Hepatocyte (in vitro differentiated cells): ENCODE results near the gene MGLL. TPM values are rescaled to one million over a fixed set of nuclear protein-coding genes. Genes with fewer than 3 reads are reported as not detected.

Experiments used
- DNase-seq: peaks from one replicate; pipeline ENCODE4 v3.0.0-alpha.2; 2016; ENCODE audit warnings: low spot score
- H2AFZ ChIP-seq: fragments of 200-600 bp; sonication (generic); 2 replicates; pipeline ENCODE4 v1.6.0; 2016; ENCODE audit warnings: antibody characterized with exemption, mild to moderate bottlenecking
- H3K27ac ChIP-seq: fragments of 200-600 bp; sonication (generic); 2 replicates; pipeline ENCODE4 v1.5.1; 2016; ENCODE audit warnings: mild to moderate bottlenecking
- H3K27me3 ChIP-seq: fragments of 200-600 bp; sonication (generic); 2 replicates; pipeline ENCODE4 v1.6.1; 2016
- H3K36me3 ChIP-seq: fragments of 200-600 bp; sonication (generic); replicated peaks from 2 replicates; pipeline ENCODE4 v1.5.1; 2016; ENCODE audit warnings: low read depth; ENCODE audit not compliant: insufficient read depth
- H3K4me1 ChIP-seq: fragments of 200-600 bp; sonication (generic); 2 replicates; pipeline ENCODE4 v1.5.1; 2016; ENCODE audit warnings: mild to moderate bottlenecking, moderate library complexity; ENCODE audit not compliant: insufficient read depth
- H3K4me2 ChIP-seq: fragments of 200-600 bp; sonication (generic); 2 replicates; pipeline ENCODE4 v1.6.0; 2016
- H3K4me3 ChIP-seq: fragments of 200-600 bp; sonication (generic); 2 replicates; pipeline ENCODE4 v1.5.1; 2016; ENCODE audit warnings: mild to moderate bottlenecking
- H3K79me2 ChIP-seq: fragments of 200-600 bp; sonication (generic); 2 replicates; pipeline ENCODE4 v1.6.0; 2017; ENCODE audit warnings: mild to moderate bottlenecking
- H3K9me2 ChIP-seq: fragments of 200-600 bp; sonication (generic); replicated peaks from 2 replicates; pipeline ENCODE4 v1.6.0; 2017; ENCODE audit warnings: mild to moderate bottlenecking; ENCODE audit not compliant: insufficient read depth
- H3K9me3 ChIP-seq: fragments of 200-600 bp; sonication (generic); 2 replicates; pipeline ENCODE4 v1.5.1; 2016; ENCODE audit warnings: low read depth, mild to moderate bottlenecking
- H4K20me1 ChIP-seq: fragments of 200-600 bp; sonication (generic); 2 replicates; pipeline ENCODE4 v1.6.0; 2016; ENCODE audit warnings: mild to moderate bottlenecking; ENCODE audit not compliant: insufficient read depth, poor library complexity, severe bottlenecking
- EZH2 ChIP-seq: fragments of 200-600 bp; sonication (generic); IDR thresholded peaks from 2 replicates; pipeline ENCODE4 v1.6.1; 2016; ENCODE audit warnings: antibody characterized with exemption, mild to moderate bottlenecking, borderline replicate concordance
- EZH2phosphoT487 ChIP-seq: fragments of 200-600 bp; sonication (generic); IDR thresholded peaks from one replicate; pipeline ENCODE4 v1.6.1; 2018; ENCODE audit warnings: antibody characterized with exemption, mild to moderate bottlenecking, low read depth, moderate library complexity; ENCODE audit not compliant: unreplicated experiment, severe bottlenecking
- WGBS: methylation state at CpG from one replicate; pipeline ENCODE4 v1.1.6; 2016; ENCODE audit warnings: low lambda C conversion rate; ENCODE audit errors: missing lambda C conversion rate; 5-methylcytosine and 5-hydroxymethylcytosine counted together
- polyA plus RNA-seq: library from polyadenylated mRNA; unstranded; fragments of >200 nt; fragmentation: Nextera tagmentation; extraction: Ambion mirVana; gene quantifications from 2 replicates; pipeline ENCODE4 v1.2.1, GENCODE V29; 2016
- total RNA-seq: library from RNA; depleted of rRNA; stranded (reverse); fragments of >200 nt; gene quantifications from 2 replicates; pipeline ENCODE4 v1.2.3, GENCODE V29; 2014
- TF ChIP-seq, protein P1 (sequence below): fragments of 200-600 bp; sonication (generic); IDR thresholded peaks from 2 replicates; pipeline ENCODE4 v1.5.1; 2016; ENCODE audit warnings: antibody characterized with exemption, mild to moderate bottlenecking; ENCODE audit not compliant: poor library complexity

MGLL gene
- total and polyA plus RNA-seq, 2 experiments from 2014 or later, result 7.3 to 21.4 TPM

DNA sequence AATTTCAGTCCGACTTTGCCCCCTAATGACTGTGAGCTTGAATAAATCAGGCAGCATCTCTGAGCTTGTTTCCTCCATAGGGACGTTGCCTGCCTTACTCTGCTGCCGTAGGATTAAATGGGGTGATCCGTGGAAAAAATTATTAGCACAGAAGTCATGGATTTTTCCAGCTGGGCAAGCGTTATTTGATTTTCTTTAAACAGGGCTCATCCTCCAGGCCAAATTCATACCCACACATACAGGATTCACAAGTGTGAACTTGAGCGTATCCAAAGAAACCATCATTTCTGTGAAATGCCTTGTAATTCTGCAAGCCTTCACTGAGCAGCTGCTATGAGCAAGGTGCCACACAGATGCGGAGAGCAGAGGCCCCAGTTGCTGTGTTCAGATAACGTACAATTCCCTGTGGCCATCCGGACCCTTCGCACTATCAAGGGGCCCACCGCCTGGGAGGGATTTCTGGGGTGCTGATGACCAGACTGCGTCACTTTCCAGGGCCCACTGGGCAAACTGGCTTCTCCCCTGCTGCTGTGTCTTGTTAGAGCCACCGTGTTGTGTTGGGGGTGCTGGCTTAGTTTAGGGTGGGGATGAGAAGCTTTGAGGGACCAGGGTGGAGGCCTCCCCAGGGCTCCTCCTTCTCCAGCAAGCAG, 61.4 kb downstream of the MGLL start:
- no peaks in the 10 kb centered on the region for H3K79me2 ChIP-seq
- H3K4me3 ChIP-seq, result no peak overlapping the region
- no peak overlapping the region for H3K4me2 ChIP-seq
- no peaks in the 10 kb centered on the region for H3K36me3 ChIP-seq
- H3K27me3 ChIP-seq, result no peaks in the 10 kb centered on the region
- H3K9me2 ChIP-seq, result no peaks in the 10 kb centered on the region
- no peak overlapping the region for H3K27ac ChIP-seq
- no peaks in the 10 kb centered on the region for H3K9me3 ChIP-seq
- DNase-seq, result no peak
- H4K20me1 ChIP-seq, result no peaks in the 10 kb centered on the region
- no peak for TF ChIP-seq EZH2phosphoT487
- no peak for TF ChIP-seq EZH2
- TF ChIP-seq, protein P1, sequence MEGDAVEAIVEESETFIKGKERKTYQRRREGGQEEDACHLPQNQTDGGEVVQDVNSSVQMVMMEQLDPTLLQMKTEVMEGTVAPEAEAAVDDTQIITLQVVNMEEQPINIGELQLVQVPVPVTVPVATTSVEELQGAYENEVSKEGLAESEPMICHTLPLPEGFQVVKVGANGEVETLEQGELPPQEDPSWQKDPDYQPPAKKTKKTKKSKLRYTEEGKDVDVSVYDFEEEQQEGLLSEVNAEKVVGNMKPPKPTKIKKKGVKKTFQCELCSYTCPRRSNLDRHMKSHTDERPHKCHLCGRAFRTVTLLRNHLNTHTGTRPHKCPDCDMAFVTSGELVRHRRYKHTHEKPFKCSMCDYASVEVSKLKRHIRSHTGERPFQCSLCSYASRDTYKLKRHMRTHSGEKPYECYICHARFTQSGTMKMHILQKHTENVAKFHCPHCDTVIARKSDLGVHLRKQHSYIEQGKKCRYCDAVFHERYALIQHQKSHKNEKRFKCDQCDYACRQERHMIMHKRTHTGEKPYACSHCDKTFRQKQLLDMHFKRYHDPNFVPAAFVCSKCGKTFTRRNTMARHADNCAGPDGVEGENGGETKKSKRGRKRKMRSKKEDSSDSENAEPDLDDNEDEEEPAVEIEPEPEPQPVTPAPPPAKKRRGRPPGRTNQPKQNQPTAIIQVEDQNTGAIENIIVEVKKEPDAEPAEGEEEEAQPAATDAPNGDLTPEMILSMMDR, result no peak
- 94% methylated on average over 13 of the region's 13 CpGs for WGBS
- H3K4me1 ChIP-seq, result no peaks in the 10 kb centered on the region
- no peak overlapping the region for H2AFZ ChIP-seq

DNA sequence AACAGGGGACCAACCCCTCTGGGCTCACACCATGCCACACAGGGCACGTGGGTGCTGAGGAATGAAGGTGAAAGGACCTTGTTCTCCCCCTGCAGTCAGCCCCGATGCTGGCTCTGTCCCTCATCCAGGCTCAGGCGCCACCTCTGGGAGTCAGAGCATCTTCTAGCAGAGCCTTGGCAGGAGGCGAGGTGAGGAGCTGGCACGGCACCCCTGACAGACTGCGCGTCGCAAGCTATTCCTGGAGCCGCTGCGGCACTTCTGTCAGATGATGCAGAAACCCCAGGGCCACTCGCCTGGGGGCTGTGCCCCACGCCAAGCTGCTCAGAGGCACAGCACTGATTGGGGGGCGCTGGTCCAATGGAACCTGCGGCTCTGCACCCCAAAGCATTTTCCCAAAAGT, 62.0 kb downstream of the MGLL start:
- DNase-seq, result no peak
- 94% methylated on average over 14 of the region's 14 CpGs for WGBS
- no peak overlapping the region for H3K4me2 ChIP-seq
- H3K27ac ChIP-seq, result no peak overlapping the region
- no peaks in the 10 kb centered on the region for H3K27me3 ChIP-seq
- no peaks in the 10 kb centered on the region for H3K79me2 ChIP-seq
- H3K36me3 ChIP-seq, result no peaks in the 10 kb centered on the region
- H3K4me3 ChIP-seq, result no peak overlapping the region
- H4K20me1 ChIP-seq, result no peaks in the 10 kb centered on the region
- H3K4me1 ChIP-seq, result no peaks in the 10 kb centered on the region
- no peak overlapping the region for H2AFZ ChIP-seq
- TF ChIP-seq EZH2phosphoT487 (no peak), EZH2 (no peak)
- TF ChIP-seq, protein P1, result no peak
- no peaks in the 10 kb centered on the region for H3K9me2 ChIP-seq
- no peaks in the 10 kb centered on the region for H3K9me3 ChIP-seq

DNA sequence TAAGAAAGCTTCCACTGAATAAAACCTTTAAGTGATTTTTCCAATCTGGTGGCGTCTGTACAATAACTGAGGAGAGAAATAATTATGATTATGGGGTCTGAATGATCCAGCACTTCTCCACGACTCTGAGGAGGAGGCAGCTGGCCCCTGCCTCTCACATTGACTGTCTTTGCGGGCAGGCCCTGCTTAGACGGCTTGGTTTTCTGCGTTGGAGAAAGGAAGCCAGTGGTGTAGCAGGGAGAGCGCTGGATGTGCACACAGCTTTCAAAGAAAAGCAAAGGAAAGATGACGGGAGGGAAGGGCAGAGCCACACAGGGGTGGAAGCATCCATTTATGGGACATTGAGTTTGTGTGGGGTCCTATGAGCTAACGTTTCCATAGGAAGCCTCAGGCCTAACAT, 62.5 kb downstream of the MGLL start:
- no peak for DNase-seq
- Histone ChIP-seq H2AFZ (no peak overlapping the region), H3K9me3 (no peaks in the 10 kb centered on the region), H3K4me2 (no peak overlapping the region), H4K20me1 (no peaks in the 10 kb centered on the region), H3K4me1 (no peaks in the 10 kb centered on the region), H3K4me3 (no peak overlapping the region), H3K27me3 (no peaks in the 10 kb centered on the region), H3K9me2 (no peaks in the 10 kb centered on the region), H3K79me2 (no peaks in the 10 kb centered on the region), H3K36me3 (no peaks in the 10 kb centered on the region), H3K27ac (no peak overlapping the region)
- 88% methylated on average over 8 of the region's 8 CpGs for WGBS
- TF ChIP-seq EZH2phosphoT487, result no peak
- TF ChIP-seq EZH2, result no peak
- TF ChIP-seq, protein P1, result no peak
